NT2/D1 (cell line): ENCODE results near the gene STARD10.

Source experiments
- YY1 ChIP-seq: IDR thresholded peaks from 2 replicates; pipeline ENCODE4 v1.6.1; 2011; ENCODE audit not compliant: insufficient read length, insufficient read depth
- ZNF274 ChIP-seq: IDR thresholded peaks from 2 replicates; pipeline ENCODE4 v1.6.1; 2011; ENCODE audit warnings: mild to moderate bottlenecking, low read depth, low read length

- no peak for TF ChIP-seq YY1
- TF ChIP-seq ZNF274, result no peak
Observed at GRCh38 chr11:72821221-72821919, 27.5 kb upstream of the STARD10 start.
